HG03565 (cell line): ENCODE measurements around the gene ANKRD60.

Source experiments
- ATAC-seq: cut with Tn5 transposase; IDR thresholded peaks from one replicate; pipeline ENCODE4 v1.9.1; 2021; ENCODE audit warnings: mild to moderate bottlenecking, moderate library complexity; ENCODE audit not compliant: unreplicated experiment

Gene ANKRD60

DNA sequence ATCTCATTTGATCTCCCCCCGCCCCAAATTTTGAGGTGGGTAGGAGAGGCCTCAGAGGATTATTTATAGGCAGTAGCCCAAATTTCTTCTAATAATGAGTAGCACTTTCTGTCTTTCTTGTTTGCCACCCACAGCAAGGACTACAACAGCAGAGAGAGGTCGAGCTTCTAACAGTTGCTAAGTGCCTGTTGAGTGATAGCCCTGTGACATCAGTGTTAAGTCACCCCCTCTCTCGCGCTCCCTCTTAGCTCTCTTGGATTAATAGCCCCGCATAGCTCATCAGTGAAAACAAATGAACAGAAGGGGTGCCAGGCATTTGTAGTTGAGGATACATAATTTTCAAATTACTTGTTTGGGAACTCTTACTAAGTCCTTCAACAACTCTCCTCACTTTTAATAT, 3.5 kb downstream of the ANKRD60 start:
- ATAC-seq = no peak

DNA sequence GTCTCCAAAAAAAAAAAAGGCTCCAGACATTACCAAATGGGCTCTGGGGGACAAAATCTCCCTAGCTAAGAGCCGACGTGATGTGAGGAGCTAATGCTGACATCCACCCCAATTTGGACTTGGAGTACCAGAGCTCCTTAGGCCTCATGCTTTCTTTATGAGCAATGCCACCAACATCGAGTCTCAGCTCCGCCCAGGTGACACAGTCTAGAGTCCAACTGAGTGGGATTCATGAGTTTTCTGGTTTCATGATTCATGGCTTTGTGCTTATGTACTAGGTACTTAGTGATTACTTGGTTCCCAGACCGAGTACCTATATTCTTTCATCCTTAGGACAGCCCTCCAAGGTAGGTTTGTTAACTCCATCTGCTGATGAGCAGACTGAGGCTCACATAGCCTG, 4.4 kb downstream of the ANKRD60 start:
- no peak for ATAC-seq

DNA sequence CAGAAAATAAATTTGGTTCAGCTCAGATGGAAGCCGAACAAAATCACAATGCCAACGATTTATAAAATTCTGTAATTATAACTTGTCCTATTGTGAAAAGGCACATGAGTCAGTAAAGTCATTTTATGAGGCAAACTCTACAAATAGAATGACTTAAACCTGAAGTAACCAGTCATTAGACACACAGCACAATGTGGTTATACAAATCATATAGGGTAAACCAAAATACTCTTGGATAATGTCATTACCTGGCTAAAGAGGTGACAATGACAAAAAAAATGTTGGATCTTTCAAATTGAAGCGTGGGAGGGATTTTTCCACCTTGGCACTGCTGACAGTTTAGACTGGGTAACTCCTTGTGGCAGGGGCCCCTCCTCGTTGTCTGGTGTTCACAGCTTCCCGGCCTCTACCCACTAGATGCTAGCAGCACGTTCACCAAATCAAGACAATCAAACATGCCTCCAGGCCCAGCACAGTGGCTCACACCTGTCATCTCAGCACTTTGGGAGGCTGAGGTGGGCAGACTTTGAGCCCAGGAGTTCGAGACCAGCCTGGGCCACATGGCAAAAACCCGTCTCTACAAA, 5.0 kb downstream of the ANKRD60 start:
- ATAC-seq = no peak

DNA sequence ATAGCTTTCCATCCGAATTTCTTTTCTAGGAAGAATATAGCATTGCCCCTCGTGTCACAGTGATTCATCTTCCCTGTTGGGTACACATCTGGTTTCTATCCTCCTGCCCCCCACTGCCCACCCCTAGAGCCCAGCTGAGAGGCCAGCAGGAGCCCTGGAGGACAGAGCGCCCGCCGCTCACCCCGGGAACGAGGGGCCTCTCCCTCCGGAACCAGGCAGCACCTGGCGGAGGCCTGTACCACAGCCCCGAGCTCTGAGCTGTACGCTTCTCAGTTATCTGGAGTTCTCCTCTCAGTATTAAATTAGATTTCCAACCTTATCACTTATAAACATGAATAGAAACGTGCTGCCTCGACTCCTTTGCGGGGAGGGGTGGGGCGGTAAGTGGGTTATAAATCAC, 6.0 kb downstream of the ANKRD60 start:
- ATAC-seq = no peak

DNA sequence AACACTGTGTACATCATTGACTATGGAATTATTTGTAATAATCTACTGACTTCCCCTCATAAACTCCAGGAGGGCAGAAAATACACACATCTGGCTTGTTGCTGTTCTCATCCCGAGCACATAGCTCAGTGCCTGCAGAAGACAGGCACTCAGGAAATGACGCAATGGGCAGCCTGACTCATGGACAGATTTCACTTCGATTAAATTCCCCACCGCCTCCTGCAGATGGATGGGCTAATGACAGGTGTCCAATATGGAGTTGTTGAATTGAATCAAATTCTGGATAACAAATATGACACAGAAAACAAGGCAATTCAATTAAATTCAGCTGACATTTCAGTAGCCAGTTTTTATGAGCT, 9.1 kb downstream of the ANKRD60 start:
- ATAC-seq = no peak

DNA sequence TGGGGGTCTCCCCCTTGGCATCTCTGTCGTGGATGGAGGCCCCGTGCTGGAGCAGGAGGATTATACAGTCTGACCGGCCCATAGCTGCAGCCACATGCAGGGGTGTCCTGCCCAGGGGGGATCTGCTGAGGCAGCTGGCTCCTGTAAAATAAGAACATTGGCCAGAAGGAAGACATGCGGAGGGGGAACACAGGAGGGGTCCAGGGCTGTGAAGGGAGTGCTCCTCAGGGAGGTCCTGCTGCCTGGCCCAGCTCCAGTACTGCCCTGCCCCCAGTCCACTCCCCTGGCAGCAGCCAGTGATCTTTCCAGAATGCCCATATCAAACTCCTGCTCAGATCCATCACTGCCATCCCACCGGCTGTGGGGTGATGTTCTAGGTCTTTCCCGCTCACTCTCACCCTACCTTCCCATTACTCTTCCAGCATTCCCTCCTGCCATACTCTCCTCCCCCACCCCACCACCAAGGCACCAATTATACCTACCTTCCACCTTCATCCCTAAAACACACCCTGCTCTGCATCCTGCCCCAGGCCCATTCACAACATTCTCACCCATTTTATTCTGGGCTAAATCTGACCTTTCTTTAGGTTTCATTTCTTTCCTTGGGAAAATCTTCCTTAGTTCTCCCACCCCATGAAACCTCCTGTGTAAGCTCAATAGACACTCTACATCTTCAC, 9.7 kb downstream of the ANKRD60 start:
- no peak for ATAC-seq

DNA sequence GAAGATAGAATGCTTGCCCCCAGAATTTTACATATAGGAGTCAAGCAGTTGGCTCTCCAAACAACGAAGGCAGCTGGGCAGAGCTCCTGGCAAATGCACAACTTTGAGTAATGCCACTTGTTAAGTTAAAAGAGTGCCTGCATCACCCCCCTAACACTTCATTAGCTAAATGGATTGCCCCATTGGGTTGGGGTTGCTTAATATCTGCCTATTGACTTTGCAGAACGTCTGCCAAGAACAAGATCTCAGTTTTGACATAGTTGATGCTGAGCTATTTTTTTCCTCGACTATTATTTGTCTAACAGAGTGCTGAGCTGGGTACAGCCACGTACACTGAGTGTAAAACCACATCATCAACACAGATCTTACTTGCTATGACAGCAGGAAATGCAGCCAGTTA, 12.1 kb downstream of the ANKRD60 start:
- no peak for ATAC-seq

DNA sequence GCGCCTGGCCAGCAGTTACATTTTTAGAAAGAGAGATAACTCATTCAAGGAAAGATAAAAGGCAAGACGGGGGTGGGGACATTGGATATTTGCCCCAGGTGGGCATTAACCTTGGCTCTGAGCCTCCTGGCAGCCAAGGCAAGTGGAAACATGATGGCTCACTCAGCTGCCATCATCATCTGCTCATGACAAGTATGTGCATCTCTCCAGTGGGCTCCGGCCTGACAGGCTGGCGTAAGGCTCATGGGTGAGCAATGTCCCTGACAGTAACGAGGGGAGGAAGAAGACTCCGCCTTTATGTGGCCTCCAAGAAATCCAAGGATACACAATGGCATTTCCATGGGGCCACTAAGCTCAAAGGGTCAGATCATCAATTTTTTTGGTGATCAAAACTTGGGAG, 13.3 kb downstream of the ANKRD60 start:
- ATAC-seq = no peak

DNA sequence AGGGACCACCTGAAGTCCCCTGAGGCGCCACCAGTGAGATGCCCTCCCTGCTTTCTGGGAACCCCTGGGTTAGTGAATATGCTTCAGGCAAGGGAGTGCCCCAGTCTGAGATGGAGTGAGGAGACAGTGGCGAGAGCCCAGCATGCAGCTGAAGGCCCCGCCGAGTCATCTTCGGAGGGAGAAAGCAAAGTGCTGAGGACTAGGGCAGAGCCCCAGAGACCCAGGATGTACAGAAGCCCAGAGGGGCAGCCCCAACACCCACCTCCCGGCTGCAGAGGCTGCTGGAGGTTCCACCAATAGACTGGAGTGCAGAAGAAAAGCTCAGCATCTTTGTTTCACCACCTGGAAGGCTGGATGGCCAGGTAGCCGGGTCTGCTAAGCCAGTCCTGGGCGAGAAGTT, 14.1 kb downstream of the ANKRD60 start:
- no peak for ATAC-seq

DNA sequence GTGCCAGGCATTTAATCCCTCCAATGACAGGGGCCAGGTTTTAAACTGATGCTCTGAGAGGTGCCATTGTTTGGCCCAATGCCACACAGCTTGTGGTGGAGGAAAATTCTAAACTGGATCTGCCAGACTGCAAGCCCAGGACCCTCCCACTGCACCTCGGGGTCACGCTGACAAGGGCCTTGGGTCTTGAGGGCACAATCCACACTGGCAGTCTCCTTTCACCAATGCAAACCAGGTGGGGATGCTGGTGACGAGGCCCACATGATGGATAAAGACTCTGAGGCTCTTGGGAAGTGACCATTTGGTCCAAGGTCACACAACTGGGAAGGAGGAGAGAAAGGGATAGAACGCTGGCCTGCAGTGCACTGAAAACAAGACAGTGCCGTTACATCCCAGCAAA, 14.7 kb downstream of the ANKRD60 start:
- no peak for ATAC-seq

DNA sequence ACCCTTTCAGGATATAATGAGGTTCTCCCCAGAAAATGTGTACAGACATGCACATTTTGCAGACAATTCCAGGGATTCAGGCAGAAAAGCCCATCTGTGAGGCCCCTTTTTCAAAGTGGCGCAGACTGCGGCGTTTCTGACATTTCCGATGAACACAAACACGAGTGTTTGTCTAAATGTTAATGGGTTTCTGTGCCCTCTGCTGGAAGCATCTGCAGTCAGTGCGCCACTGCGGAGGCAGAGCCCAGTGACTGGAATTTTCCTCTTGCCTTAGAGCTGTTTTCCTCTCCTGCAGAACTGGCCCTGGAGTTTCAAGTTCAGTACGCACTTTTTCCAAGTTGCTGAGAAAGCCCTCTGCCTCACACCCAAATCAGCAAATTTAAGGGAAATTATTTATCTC, 15.3 kb downstream of the ANKRD60 start:
- ATAC-seq = no peak

DNA sequence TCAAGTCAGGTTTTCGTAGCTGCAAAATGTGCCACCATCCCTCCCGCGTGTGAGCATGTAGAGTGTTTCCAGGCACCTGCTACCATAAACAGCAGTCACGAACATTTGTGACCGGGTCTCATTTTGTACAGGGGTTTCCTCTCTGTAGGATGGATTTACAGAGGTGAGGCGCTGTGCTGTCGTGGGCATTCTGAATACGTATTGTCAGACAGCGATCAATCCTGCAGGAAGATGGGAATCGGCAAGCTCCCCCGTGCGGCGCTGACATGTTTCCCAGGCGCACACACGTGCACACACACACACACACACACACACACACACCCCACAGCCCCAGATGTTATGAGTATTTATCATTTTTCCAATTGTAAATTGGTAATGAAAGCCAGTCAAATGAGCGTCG, 15.8 kb downstream of the ANKRD60 start:
- ATAC-seq = no peak

DNA sequence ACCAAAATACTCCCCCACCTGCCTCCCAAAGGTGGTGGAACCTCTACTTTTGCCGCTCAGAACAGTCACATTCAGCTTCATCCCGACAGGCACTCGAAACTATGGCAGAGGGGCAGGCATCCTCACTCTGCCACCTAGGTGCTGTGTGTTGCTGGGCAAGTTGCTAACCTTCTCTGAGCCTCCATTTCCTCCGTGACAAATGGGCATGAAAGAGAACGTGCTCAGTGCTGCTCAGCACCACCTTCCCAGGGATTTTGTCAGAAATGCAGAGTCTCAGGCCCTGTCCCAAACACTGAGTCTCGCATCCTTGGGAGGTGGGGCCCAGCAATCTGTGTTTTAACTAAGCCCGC, 18.1 kb downstream of the ANKRD60 start:
- ATAC-seq = no peak

DNA sequence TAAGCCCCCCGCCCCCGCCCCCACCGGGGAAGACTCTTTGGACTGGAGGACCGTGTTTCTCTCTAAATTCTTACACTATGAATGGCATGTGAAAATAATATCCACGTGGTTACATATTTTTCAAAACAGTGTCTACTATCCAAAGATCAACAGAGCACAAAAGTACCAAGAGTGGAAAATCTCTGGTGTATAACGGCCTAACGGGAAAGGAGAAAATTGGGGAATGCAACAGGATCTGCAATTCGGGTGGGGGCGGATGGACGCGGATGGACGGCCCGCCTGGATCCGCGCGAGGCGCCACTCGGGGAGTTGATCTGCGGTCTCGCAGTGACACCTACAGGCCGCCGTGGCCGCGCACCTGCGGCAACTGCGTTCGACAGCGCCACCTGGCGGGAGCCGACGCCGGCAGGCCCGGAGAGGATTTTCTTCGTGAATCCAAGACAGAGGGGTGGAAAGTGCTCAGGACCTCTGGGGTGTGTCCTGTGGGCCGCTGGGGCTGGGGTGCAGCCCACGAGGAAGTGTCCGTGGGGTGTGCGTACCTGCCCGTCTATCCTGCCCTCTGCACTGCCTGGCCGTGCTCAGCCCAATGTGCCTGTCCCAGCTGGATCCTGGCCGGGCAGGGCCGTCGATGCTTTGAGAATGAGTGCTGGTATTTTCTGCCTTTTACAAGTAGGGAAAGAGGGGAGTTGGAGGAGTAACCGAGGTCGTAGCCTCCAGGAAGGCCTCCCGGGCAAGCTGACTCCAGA, 18.6 kb downstream of the ANKRD60 start:
- ATAC-seq = no peak

DNA sequence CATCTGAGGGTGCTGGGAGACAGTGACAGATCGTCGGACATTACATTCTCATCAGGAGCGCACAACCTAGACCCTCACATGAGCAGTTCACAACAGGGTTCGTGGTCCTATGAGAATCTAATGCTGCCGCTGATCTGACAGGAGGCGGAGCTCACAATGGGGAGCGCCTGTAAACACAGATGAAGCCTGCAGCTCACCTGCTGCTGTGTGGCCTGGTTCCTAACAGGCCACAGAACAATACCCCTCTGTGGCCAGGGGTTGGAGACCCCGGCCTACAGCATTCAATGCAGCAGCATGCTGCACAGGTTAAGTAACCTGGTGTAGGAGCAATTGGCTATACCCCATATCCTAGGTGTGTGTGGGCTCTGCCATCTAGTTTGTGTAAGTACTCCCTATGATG, 19.5 kb downstream of the ANKRD60 start:
- ATAC-seq = no peak

DNA sequence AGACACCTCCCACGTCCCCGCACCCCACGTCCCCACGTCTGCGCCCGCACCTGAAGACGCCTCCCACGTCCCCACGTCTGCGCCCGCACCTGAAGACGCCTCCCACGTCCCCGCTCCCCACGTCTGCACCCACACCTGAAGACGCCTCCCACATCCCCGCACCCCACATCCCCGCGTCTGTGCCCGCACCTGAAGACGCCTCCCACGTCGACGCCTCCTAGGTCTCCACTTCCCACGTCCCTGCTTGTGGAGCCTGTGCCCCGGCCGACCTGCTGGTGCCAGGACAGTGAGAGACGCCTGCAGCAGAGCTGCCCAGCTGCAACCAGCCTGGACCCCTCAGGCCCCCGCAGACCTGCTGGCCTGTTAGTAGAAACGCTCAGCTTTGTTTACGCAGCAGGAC, 22.6 kb downstream of the ANKRD60 start:
- no peak for ATAC-seq

DNA sequence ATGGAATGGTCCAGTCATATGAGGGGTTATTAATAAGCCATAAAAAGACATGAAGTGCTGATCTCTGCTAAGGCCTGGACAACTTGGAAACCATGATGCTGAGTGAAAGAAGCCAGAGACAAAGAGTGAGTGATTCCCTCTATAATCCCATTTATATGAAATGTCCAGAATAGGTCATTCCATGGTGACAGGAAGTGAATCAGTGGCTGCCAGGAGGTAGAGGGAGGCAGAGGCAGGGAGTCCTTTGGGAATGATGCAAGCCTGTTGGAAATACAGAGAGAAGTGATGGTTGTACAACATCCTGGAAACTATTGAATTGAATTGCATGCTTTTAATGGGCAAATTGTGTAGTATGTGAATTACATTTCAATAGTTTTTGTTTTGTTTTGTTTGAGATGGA, 26.4 kb downstream of the ANKRD60 start:
- no peak for ATAC-seq

DNA sequence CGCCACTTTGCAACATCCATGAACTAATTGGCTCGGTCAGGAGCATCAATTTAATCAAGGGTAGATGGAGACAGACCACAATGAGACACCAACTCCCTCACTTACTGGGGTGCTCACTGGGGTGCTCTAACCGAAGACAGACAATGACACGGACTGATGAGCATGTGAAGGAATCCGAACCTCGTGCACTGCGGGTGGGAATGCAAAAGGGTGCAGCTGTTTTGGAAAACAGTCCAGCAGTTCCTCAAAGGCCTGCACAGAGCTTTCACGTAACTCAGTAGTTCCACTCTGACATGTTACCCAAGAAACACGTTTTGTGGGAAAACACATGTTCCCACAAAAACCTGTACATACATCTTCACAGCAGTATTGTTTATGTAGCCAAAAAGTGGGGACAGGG, 26.8 kb downstream of the ANKRD60 start:
- ATAC-seq = no peak

DNA sequence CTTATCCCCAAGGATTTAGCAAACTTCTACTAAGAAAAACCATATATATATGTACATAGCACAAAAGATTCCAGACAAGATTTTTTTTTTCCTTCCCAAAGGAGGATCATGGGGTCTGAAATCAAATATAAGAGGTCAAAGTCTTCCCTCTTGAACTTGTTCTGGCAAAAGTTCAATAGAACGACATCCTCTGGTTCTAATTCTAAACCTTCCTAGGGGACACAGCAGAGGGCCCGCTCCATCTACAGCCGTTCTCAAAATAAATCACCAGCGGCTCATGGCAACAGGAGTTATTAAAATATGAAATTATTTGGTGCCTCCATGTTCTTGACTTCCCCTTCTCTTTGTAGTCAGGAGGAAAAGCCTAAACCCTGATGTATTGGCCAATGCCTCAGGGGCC, 29.0 kb downstream of the ANKRD60 start:
- no peak for ATAC-seq

DNA sequence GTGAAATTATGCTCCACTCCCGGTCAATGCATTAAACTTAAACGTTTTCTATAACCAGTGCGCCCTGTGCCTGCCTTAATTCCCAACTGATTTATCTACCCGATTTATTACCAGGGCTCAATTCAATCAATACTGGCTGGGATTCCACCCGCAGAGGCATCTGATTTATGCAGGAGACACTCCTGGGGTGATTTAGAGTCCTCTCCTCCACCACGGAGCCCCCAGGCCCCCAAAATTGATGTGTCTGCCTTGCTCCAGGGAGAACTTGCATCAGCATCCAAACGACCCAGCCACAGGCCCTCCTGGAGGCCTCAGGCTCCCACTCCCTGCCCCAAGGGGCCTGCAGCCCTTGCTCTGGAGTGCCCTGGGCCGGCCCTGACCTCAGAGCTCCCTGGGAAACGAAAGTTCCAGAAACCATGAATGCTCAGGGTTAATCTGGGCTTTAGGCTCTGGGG, 29.5 kb downstream of the ANKRD60 start:
- no peak for ATAC-seq

DNA sequence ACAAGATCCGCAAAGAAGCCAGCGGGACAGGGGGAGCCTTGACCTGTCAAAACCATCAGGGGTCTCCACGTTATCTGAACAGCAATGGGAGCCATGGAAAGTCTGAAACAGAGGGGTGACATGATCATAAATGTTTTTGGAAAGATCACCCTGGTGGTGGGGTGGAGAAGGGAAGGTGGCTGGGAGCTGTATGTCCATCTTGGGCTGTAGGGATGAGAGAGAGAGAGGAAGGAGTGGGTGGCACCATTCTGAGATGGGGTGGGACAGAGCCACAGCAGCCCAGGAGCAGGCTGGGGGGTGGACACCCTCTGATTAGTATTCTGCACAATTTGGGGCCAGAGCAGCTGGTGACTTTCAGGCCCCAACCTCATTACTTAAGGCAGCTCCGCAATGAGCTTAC, 30.1 kb downstream of the ANKRD60 start:
- ATAC-seq = no peak

DNA sequence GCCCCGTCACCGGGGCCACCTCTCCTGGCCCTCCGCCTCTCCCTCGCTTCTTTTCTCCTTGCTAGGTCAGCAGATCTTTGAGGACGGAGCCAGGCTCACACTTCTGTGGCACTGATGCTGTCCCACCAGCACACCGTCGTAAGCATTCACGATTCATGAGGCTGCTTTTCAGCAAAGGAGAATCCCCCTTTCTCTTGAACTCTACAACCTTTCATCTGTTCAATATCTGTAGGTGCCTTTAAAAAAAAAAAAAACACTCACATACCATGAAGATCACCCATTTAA, 31.3 kb downstream of the ANKRD60 start:
- ATAC-seq = no peak
